Heart left ventricle (tissue), 13 donors: Measurements from ENCODE around the gene FBXO21.

Source experiments
- CTCF ChIP-seq, 12 donors: fragments of 200-600 bp; sonication (generic) in 4 of 12; IDR thresholded peaks; one replicate each; pipeline versions ENCODE4 v1.5.0 to v1.8.0; 2018 to 2022; ENCODE audit warnings: antibody characterized with exemption in 12 of 12, mild to moderate bottlenecking in 5 of 12
- POLR2A ChIP-seq, 2 donors: fragments of 450-650 bp; IDR thresholded peaks; one replicate each; pipeline ENCODE4 v1.6.1; 2017; ENCODE audit warnings: antibody characterized with exemption in 2 of 2, mild to moderate bottlenecking in 2 of 2, moderate library complexity in 2 of 2
- donor health status: ischemic (EF 13 %, LVEDD 7.1; RV severe dilation, severe dysfunction).
- donor health status: DM: no; HTN: yes; CAD: no.
- donor health status: DM: no; HTN: no; CAD: no.
- donor health status: ischemic (EF 25% LVEDD 6.9; RV normal size, moderate dysfunction).
- donor health status: ischemic (EF 25% LVEDD 5.7; RV mildly dilated, moderate dysfunction).
- donor health status: ischemic (EF 35%, LVEDD 5.7; RV mildly dilated, moderate dysfunction).
- donor health status: nonischemic (EF 11% LVEDD 7.7; RV severe dilation, severe dysfunction).
- donor health status: DM: yes; HTN: yes; CAD: no.
- donor health status: PGD.
- donor health status: ischemic (EF 29% LVEDD 5.4; RV normal size, mild dysfunction).
- donor health status: nonischemic (EF 23%, LVEDD 6.1; RV moderate dilation, normal function).

GRCh38 chr12:117102800-117103181, 87.5 kb downstream of the FBXO21 start:
- TF ChIP-seq CTCF (IDR thresholded peaks at IDR 0.05) (no peak), POLR2A (IDR thresholded peaks at IDR 0.05) (no peak)
